Lower leg skin (tissue), 4 donors: Measurements from ENCODE around the gene TDRD9. TPM values are rescaled to one million over a fixed set of nuclear protein-coding genes. Genes with fewer than 3 reads are reported as not detected.

Experiments used
- DNase-seq, 2 donors: peaks; one replicate each; pipeline ENCODE4 v3.0.0-alpha.2; 2019; ENCODE audit warnings: low spot score in 2 of 2
- H3K4me3 ChIP-seq: fragments of 200-600 bp; sonication (generic); 2 replicates; pipeline ENCODE4 v1.5.1; 2017; ENCODE audit warnings: mild to moderate bottlenecking, low read depth; ENCODE audit not compliant: poor library complexity, severe bottlenecking
- POLR2A ChIP-seq, 2 donors: fragments of 450-650 bp; IDR thresholded peaks; one replicate each; pipeline ENCODE4 v1.6.1; 2016 to 2017; ENCODE audit warnings: antibody characterized with exemption in 2 of 2, mild to moderate bottlenecking in 1 of 2, moderate library complexity in 1 of 2
- WGBS, 2 donors: methylation state at CpG; one replicate each; pipeline ENCODE4 v1.1.5; 2018; 5-methylcytosine and 5-hydroxymethylcytosine counted together
- intact Hi-C: fragments of 100-400 bp; cut with DNase I; formaldehyde crosslinking; loops from one replicate; pipeline ENCODE4 v1.15.0; 2023; ENCODE audit warnings: low total_unique reads
- total RNA-seq, 4 donors: library from RNA; depleted of rRNA; stranded (reverse); fragments of >200 nt; gene quantifications; one replicate each; pipeline ENCODE4 v1.1.0, GENCODE V29; 2016
- TF ChIP-seq, protein P1 (sequence below), 3 donors: fragments of 450-650 bp; IDR thresholded peaks; one replicate each; pipeline ENCODE4 v1.5.1; 2016; ENCODE audit warnings: antibody characterized with exemption in 3 of 3, mild to moderate bottlenecking in 3 of 3, moderate library complexity in 2 of 3

The TDRD9 gene
- total RNA-seq, 4 donors from 2014 or later = 0.15 to 0.49 (median 0.16) TPM

DNA sequence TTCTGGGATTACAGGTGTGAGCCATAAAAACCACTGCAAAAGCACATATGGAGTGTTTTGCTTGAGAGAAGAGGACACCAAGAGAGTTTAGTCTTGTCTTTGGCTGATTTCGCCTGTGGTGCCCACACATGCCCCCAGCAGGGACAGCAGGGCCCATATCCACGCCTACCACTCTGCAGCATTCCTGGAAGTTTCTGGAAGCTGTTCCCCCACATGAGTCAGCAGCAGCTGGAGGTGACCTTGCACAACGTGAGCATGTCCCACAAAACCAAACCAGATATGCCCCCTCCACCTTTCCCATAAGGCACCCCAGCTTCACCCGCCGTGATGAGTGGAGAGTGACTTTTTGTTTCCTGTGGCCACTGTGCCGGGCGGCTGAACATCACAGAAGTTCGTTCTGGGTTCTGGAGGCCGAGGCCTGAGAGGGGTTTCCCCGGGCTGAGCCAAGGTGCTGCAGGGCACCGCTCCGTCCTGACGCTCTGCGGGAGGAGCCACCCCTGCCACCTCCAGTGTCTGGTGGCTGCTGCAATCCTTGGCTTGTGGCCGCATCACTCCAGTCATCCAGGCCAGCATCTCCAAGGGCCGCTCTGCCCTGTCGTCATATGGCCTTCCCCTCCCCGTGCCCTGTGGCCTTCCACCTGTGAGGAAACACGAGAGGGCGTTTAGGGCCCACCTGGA is 162.0 kb downstream of the TDRD9 start:
- TF ChIP-seq, protein P1, sequence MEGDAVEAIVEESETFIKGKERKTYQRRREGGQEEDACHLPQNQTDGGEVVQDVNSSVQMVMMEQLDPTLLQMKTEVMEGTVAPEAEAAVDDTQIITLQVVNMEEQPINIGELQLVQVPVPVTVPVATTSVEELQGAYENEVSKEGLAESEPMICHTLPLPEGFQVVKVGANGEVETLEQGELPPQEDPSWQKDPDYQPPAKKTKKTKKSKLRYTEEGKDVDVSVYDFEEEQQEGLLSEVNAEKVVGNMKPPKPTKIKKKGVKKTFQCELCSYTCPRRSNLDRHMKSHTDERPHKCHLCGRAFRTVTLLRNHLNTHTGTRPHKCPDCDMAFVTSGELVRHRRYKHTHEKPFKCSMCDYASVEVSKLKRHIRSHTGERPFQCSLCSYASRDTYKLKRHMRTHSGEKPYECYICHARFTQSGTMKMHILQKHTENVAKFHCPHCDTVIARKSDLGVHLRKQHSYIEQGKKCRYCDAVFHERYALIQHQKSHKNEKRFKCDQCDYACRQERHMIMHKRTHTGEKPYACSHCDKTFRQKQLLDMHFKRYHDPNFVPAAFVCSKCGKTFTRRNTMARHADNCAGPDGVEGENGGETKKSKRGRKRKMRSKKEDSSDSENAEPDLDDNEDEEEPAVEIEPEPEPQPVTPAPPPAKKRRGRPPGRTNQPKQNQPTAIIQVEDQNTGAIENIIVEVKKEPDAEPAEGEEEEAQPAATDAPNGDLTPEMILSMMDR (IDR thresholded peaks at IDR 0.05) = no peak
- TF ChIP-seq POLR2A (IDR thresholded peaks at IDR 0.05) = no peak
- no peak overlapping the region for H3K4me3 ChIP-seq
- intact Hi-C loops = no loop called here
- no peak for DNase-seq
- WGBS, 2 donors = 91 to 92% methylated on average over 18 to 20 of the region's 20 CpGs

DNA sequence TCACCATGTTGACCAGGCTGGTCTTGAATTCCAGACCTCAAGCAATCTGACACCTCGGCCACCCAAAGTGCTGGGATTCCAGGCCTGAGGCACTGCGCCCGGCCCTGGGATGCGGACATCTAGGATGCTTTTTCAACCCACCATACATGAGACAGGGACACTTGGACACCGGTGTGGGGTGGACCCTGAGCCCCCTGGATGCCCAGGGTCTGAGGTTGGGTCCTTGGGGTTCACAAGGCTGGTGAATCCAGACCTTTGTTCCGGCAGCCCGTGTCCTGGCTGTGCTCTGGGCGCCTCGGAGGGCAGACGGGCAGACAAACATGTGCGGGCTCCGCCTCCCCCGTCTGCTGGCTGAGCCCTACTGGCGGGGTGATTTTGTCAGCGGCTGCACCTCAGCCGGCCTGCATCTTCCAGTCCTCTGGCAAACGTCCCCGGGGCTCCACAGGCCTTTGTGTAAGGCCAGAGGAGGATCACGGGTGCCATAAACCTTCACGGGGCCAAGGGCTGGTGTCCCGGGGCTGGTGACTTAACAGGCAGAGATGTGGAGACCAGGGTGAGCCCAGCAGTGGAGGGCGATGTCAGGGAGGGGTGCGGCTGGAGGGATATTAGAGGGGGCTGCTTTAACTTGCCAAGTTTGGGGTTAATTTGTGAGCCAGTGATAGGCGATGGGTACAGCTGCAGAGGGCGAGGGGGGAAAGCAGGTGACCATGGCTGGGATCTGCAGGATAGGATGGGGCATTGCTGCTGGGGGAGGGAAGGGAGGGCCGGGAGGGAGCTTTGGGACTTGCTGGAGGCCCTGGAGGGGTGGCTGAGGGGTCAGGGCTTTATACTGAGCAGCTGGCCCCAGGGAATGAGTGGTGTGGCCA is 163.0 kb downstream of the TDRD9 start:
- TF ChIP-seq, protein P1 (IDR thresholded peaks at IDR 0.05) = no peak
- no peak for TF ChIP-seq POLR2A (IDR thresholded peaks at IDR 0.05)
- intact Hi-C loops = no loop called here
- no peak overlapping the region for H3K4me3 ChIP-seq
- no peak for DNase-seq
- WGBS, 2 donors = 55 to 62% methylated on average over 20 to 22 of the region's 26 CpGs

DNA sequence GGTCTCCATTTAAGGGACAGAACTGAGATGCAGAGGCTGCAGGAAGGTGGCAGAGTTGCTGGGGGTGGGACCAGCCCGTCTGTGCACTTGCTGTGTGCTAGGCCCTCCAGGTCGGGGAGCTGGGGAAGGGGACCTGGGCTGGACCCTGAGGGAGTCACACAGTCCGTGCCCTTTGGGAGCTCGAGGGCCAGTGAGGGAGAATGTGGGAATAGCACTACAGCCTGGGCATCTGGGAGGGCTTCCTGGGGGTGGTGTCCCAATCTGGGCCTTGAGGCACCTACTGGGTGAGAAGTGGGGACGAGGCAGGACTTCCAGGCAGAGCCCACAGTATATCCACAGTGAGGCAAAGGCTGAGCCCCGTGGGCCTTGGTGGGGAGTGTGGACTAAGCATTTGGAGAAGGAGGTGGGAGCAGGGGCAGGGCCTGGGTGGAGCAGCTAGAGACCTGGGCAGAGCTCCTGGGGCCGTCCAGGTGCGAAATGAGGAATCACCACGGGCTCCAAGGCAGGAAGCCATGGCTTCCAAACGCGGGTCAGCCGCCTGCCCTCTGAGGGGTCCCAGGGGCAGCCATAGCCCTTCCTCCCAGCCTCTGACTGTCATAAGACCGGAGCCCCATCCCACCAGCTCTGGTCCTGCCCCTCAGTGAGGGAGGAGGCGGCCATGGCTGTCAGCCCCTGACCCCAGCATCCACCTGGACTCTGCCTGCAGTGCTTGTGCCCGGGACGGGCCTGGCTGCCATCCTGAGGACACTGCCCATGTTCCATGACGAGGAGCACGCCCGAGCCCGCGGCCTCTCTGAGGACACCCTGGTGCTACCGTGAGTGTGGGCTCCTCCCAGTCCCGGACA is 163.9 kb downstream of the TDRD9 start:
- intact Hi-C loops = no loop called here
- 71 to 75% methylated on average over 15 to 18 of the region's 23 CpGs for WGBS, 2 donors
- TF ChIP-seq, protein P1 (IDR thresholded peaks at IDR 0.05) = no peak
- TF ChIP-seq POLR2A (IDR thresholded peaks at IDR 0.05) = no peak
- H3K4me3 ChIP-seq = no peak overlapping the region
- no peak for DNase-seq

DNA sequence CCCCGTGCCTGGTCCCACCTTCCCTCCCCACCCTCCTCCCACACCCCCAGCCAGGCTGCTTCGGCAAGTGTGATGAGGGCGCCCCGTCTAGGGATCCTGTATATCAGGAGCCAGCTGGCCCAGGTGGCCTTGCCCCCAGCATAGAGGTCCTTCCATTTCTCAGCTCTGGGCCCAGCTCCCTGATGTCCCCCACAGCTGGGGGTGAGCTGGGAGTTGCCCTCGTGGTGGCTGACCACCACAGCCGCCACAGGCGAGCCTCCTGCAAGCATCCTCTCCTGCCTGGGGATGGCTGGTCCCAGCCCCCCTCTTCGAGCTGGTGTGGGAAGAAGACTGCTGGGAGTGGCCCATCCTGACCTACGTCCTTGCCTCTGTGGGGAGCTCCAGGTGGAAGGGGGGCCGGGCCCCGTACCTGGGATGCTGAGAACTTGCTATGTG is 164.7 kb downstream of the TDRD9 start:
- no peak overlapping the region for H3K4me3 ChIP-seq
- TF ChIP-seq, protein P1 (IDR thresholded peaks at IDR 0.05) = no peak
- TF ChIP-seq POLR2A (IDR thresholded peaks at IDR 0.05) = no peak
- DNase-seq = no peak
- WGBS, 2 donors = 50 to 57% methylated on average over 10 to 11 of the region's 11 CpGs
- intact Hi-C loops = no loop called here

DNA sequence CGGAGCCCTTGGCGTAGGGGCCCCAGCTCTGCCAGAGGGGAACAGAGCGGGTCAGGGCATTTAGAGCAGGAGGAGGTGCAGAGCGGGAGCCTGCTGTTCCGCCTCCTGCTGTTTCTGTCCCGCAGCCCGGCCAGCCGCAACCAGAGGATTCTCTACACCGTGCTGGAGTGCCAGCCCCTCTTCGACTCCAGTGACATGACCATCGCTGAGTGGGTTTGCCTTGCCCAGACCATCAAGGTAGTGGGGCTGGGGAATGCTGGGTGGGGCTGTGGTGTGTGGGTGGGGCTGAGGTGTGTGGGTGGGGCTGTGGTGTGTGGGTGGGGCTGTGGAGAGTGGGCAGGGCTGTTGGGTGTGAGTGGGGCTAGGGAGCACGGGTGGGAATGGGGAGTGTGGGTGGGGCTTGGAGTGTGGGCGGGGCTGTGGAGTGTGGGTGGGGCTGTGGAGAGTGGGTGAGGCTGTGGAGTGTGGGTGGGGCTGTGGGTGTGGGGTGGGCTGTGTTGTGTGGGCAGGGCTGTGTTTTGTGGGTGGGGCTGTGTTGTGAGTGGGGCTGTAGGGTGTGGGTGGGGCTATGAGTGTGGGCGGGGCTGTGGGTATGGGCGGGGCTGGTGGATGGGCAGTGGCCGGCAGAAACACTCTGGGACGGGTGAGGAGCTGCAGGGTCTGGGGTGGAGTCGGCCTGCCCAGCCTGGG is 165.3 kb downstream of the TDRD9 start:
- TF ChIP-seq, protein P1 (IDR thresholded peaks at IDR 0.05) = no peak
- TF ChIP-seq POLR2A (IDR thresholded peaks at IDR 0.05) = no peak
- intact Hi-C loops = no loop called here
- no peak overlapping the region for H3K4me3 ChIP-seq
- 49 to 53% methylated on average over 18 of the region's 18 CpGs for WGBS, 2 donors
- DNase-seq = no peak
